ENCODE measurements around the gene LENG1. TPM values are rescaled to one million over a fixed set of nuclear protein-coding genes. Genes with fewer than 3 reads are reported as not detected.

The LENG1 gene
- total RNA-seq, 1 donor from 2014 or later, result 4.4 TPM

DNA sequence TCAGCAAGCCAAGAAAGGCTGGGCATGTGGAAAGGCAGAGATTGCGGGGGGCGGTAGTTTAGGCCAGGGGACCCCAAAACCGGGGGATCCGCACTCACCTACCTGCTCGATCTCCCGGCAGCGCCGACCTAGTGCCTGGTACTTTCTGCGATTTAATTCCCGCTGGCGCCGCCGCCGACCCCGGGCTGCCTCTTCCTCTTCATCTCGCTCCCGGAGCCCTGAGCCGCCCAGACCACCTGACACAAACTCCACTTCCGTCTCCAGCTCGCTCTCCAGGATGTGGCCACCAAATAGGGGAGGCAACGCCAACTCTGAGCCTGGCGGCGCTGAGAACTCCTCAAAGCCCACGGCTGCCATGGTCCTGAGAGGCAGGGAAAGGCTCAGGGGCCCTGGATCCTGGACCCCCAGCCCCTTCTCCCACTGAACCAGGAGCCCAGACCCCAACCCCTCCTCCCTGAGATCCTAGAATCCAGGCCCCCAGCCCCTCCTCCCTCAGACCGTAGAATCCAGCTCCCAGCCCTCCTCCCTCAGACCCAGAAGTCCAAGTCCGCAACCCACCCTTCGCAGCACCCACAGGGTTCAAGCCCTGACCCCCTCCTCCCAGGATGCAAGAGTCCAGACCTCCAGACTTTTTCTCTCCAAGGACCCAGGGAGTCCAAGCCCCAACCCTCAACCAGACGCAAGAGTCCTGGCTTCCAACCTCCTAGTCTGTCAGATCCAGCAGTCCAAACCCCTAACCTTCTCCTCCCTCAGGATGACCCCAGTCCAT lies 45.0 kb downstream of the LENG1 start:
- peak; percentile 30 to 73 for DNase-seq (ENCODE audit: low read depth in 2 of 2)

DNA sequence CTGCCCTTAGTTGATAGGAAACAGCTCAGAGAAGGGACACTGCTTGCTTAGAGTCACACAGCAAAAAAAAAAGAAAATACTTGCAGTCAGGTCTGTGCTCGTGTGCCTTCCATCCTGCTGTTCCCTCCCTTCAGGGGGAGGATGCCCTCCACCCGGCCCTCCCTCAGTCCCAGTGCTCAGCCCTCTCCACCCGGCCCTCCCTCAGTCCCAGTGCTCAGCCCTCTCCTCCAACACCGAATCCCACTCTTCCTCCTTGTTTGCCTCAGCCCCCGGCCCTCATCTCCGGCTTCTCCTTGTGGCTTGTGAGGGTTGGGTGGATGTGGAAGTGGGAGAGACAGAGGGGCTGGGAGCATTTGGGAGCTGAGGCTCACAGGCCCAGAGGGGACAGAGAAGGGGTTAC lies 49.9 kb downstream of the LENG1 start:
- DNase-seq (ENCODE audit: low read depth in 2 of 2), result no peak

DNA sequence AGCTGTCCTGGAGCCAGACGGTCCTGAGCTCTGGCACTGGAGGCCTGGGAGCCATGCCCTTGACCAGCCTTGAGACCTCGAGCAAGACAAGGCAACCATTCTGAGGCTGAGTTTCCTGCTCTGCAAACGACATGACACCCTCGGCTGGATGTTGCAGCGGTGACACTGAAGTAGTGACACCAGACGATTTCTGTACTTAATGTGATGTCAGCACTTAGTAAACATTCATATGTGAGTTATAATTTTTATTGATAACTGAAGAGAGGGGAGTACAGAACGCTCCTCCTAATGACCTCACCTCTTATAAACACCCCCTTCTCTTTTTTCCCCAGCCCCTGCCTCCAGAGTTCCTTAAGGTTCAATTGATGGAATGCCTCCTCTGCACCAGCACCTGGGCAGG lies 51.0 kb downstream of the LENG1 start:
- no peak for DNase-seq (ENCODE audit: low read depth in 2 of 2)

DNA sequence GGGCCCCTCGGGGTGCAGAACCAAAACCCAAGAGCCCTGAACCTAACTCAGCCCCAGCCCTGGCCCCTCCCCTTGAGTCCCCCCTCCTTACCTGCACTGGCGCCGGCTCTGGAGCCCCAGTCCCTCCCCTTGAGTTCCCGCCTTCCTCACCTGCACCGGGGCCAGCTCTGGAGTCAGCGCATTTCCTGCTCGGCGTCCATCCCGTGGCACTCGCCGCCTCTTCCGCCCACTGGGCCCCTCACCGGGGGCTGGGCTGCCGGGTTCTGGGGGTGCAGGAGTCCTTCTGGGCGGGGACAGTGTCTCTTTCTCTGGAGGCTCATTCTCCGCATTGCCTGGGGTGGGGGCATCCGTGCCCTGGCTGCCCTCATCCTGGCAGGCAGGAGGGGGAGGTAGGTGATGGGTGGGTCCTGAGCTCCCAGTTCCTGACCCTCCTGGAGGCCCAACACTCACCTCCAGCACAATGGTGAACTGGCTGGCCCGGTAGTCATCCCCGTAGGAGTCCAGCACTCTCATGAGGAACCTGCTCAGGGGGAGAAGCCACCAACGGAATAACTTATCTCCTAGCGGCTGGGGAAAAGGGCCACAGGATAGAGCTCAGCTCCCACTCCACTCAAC lies 51.5 kb downstream of the LENG1 start:
- DNase-seq (ENCODE audit: low read depth in 2 of 2), result no peak

DNA sequence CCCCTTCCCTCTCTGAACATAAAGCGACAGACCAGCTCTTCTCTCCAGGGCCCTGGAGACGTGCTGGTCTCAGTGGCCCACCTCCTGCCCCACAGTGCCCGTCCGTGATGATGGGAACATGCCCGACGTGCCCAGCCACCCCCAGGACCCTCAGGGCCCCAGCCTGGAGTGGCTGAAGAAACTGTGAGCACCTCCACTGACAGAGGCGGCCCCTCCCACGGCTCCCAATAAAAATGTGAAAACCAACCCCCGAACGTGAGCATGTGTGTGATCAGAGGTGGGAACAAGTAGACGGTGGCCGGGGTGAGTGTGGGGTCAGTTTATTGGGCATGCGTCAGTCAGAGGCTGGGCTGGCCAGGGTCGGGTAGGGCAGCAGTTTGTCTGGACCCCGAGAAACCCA lies 52.8 kb downstream of the LENG1 start:
- no peak for DNase-seq (ENCODE audit: low read depth in 2 of 2)

DNA sequence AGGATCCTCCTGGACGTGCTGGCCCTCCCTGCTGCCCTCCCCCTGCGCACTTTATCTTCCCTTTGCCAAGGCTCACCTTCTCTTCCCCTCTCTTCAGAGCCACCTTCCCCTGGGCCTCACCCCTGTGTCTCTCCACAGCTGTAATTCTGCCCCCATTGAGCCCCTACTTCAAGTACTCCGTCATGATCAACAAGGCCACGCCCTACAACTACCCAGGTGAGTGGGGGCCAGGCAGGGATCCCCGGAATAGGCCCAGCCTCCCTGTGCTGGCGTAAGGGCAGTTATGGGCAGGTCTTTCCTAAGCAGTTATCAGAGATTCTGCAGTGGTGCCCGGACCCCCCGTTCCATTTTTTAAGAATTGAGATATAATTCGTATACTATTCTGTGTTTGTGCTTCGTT lies 53.7 kb downstream of the LENG1 start:
- DNase-seq (ENCODE audit: low read depth in 2 of 2), result no peak

Other genes with a start within 250 kb of the LENG1 start
- gene CACNG8, start 196.8 kb downstream of the LENG1 start, total RNA-seq, result 0.13 TPM in 2 replicates
- gene CACNG6, start 168.1 kb downstream of the LENG1 start, total RNA-seq, result 0.38 and 0.77 TPM in 2 replicates
- not detected in 2 replicates for gene VSTM1, start 95.8 kb downstream of the LENG1 start, total RNA-seq
- gene TARM1, start 78.4 kb downstream of the LENG1 start, total RNA-seq, result not detected in 2 replicates
- gene OSCAR, start 58.9 kb downstream of the LENG1 start, total RNA-seq, result under 0.01 TPM in 1 of 2 replicates, not detected in the other
- gene NDUFA3, start 56.9 kb downstream of the LENG1 start, total RNA-seq, result 17.1 and 19.8 TPM in 2 replicates
- gene TFPT, start 44.1 kb downstream of the LENG1 start, total RNA-seq, result 19.1 and 19.6 TPM in 2 replicates
- 60.3 and 64.5 TPM in 2 replicates for gene PRPF31, start 44.0 kb downstream of the LENG1 start, total RNA-seq
- 4.9 and 6.7 TPM in 2 replicates for gene CNOT3, start 22.0 kb downstream of the LENG1 start, total RNA-seq
- gene TMC4, start 13.4 kb upstream of the LENG1 start, total RNA-seq, result 0.25 TPM in 1 of 2 replicates, not detected in the other
- gene MBOAT7, start 29.9 kb upstream of the LENG1 start, total RNA-seq, result 10.1 and 20.5 TPM in 2 replicates
- 45.4 and 50.3 TPM in 2 replicates for gene TSEN34, start 31.6 kb upstream of the LENG1 start, total RNA-seq
- 2,300 and 2,729 TPM in 2 replicates for gene RPS9, start 41.1 kb upstream of the LENG1 start, total RNA-seq
- gene LILRB3, start 63.3 kb upstream of the LENG1 start, total RNA-seq, result not detected in 2 replicates
- not detected in 2 replicates for gene LILRA6, start 83.1 kb upstream of the LENG1 start, total RNA-seq
- not detected in 2 replicates for gene LILRB5, start 97.6 kb upstream of the LENG1 start, total RNA-seq
- not detected in 2 replicates for gene LILRB2, start 121.4 kb upstream of the LENG1 start, total RNA-seq
- gene LILRA5, start 153.4 kb upstream of the LENG1 start, total RNA-seq, result not detected in 2 replicates
- gene LILRA4, start 179.4 kb upstream of the LENG1 start, total RNA-seq, result not detected in 2 replicates
- not detected in 2 replicates for gene LAIR1, start 205.2 kb upstream of the LENG1 start, total RNA-seq

Measured in dermis microvascular lymphatic vessel endothelial cell (primary cell).